Osteoblast (primary cell): Measurements from ENCODE around the gene SLK. TPM values are rescaled to one million over a fixed set of nuclear protein-coding genes. Genes with fewer than 3 reads are reported as not detected.

Source experiments
- DNase-seq: peaks from one replicate; pipeline ENCODE4 v3.0.0; 2011; ENCODE audit warnings: low spot score, mixed read lengths; ENCODE audit not compliant: insufficient read length; ENCODE audit errors: missing footprints
- H2AFZ ChIP-seq: 2 replicates; pipeline ENCODE4 v1.6.0; 2011; ENCODE audit warnings: mild to moderate bottlenecking, low read length
- H3K27ac ChIP-seq: 2 replicates; pipeline ENCODE4 v1.5.1; 2011; ENCODE audit warnings: mild to moderate bottlenecking, low read depth, low read length, moderate library complexity
- H3K27me3 ChIP-seq: 2 replicates; pipeline ENCODE4 v1.6.0; 2012; ENCODE audit warnings: mild to moderate bottlenecking, control low read depth, inconsistent platforms, low read length, moderate library complexity; ENCODE audit not compliant: insufficient read depth
- H3K36me3 ChIP-seq: 2 replicates; pipeline ENCODE4 v1.5.1; 2011; ENCODE audit warnings: mild to moderate bottlenecking, low read length, control low read depth, moderate library complexity; ENCODE audit not compliant: insufficient read depth
- H3K4me1 ChIP-seq: 2 replicates; pipeline ENCODE4 v1.5.1; 2011; ENCODE audit warnings: mild to moderate bottlenecking, low read length, control low read depth, moderate library complexity; ENCODE audit not compliant: insufficient read depth
- H3K4me2 ChIP-seq: 2 replicates; pipeline ENCODE4 v1.6.0; 2011; ENCODE audit warnings: mild to moderate bottlenecking, low read length; ENCODE audit not compliant: insufficient read depth
- H3K4me3 ChIP-seq: fragments of 200-600 bp; sonication (generic); 3 replicates; pipeline ENCODE4 v1.5.1; 2012; ENCODE audit warnings: mild to moderate bottlenecking, low read length, inconsistent platforms; ENCODE audit not compliant: insufficient read depth
- H3K79me2 ChIP-seq: 2 replicates; pipeline ENCODE4 v1.6.0; 2012; ENCODE audit warnings: mild to moderate bottlenecking, low read length, control low read depth, inconsistent platforms; ENCODE audit not compliant: insufficient read depth
- H3K9me3 ChIP-seq: 2 replicates; pipeline ENCODE4 v1.5.1; 2011; ENCODE audit warnings: low read depth, low read length, control low read depth
- H4K20me1 ChIP-seq: 2 replicates; pipeline ENCODE4 v1.6.0; 2012; ENCODE audit warnings: mild to moderate bottlenecking, low read length, control low read depth; ENCODE audit not compliant: insufficient read depth
- small RNA-seq: library from RNA; depleted of rRNA; stranded (forward); fragments of <200 nt; gene quantifications from one replicate; pipeline ENCODE3, GENCODE V24; 2012
- total RNA-seq: library from RNA; depleted of rRNA; stranded (reverse); fragments of >200 nt; gene quantifications from 2 replicates; pipeline ENCODE4 v1.2.3, GENCODE V29; 2012
- TF ChIP-seq, protein P1 (sequence below): IDR thresholded peaks from 2 replicates; pipeline ENCODE4 v1.5.1; 2011; ENCODE audit warnings: mild to moderate bottlenecking, low read depth, low read length, moderate library complexity; ENCODE audit errors: extremely low read depth

Gene SLK
- total RNA-seq, 1 donor: 48.1 TPM

DNA sequence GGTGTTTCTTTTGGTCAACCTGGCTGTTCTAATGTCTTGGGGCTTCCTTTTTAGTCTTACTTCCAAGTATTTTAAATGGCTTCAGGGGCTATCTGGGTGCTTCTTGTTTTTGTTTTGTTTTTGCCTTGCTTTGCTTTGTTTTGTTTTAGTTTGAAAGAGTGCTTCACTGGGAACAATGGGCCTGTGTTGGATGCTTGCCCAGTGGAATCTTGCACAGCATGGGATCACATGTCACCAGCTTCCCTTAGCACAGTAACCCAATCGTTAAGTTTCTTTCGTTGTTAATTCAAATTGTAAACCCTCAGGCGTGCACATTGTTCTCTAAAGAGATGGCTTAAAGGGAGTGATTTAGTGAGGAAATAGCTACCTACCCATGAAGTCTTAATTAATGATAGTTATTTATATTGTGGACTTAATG lies 109.8 kb downstream of the SLK start:
- Histone ChIP-seq H3K9me3 (no peaks in the 10 kb centered on the region), H4K20me1 (no peaks in the 10 kb centered on the region), H3K4me3 (no peak overlapping the region), H2AFZ (no peak overlapping the region), H3K4me2 (peak overlapping the region; percentile 21), H3K79me2 (no peaks in the 10 kb centered on the region), H3K27ac (no peak overlapping the region), H3K4me1 (no peaks in the 10 kb centered on the region), H3K36me3 (no peaks in the 10 kb centered on the region), H3K27me3 (peaks cover 28% of the 10 kb centered on the region)
- TF ChIP-seq, protein P1, sequence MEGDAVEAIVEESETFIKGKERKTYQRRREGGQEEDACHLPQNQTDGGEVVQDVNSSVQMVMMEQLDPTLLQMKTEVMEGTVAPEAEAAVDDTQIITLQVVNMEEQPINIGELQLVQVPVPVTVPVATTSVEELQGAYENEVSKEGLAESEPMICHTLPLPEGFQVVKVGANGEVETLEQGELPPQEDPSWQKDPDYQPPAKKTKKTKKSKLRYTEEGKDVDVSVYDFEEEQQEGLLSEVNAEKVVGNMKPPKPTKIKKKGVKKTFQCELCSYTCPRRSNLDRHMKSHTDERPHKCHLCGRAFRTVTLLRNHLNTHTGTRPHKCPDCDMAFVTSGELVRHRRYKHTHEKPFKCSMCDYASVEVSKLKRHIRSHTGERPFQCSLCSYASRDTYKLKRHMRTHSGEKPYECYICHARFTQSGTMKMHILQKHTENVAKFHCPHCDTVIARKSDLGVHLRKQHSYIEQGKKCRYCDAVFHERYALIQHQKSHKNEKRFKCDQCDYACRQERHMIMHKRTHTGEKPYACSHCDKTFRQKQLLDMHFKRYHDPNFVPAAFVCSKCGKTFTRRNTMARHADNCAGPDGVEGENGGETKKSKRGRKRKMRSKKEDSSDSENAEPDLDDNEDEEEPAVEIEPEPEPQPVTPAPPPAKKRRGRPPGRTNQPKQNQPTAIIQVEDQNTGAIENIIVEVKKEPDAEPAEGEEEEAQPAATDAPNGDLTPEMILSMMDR: no peak
- DNase-seq: no peak

DNA sequence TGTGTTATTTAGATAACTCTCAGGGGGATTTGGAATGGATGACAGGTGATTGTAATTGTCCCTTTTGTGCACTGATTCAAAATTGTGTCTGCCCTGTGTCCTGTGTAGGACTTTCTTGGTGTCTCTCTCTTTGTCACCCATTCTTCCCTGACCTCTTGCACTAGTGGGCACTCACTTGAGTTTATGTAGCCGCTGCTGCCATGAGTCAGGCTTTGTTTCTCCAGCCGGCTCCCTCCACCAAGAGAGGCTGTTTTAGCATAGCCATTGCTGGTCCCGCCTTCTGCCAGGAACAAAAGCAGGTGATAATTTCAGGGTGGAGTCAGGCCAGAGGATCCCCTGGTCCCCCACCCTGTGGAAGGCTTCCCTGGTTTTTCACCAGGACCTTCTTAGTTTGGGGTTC lies 110.3 kb downstream of the SLK start:
- H3K4me1 ChIP-seq: no peaks in the 10 kb centered on the region
- TF ChIP-seq, protein P1: no peak
- H4K20me1 ChIP-seq: no peaks in the 10 kb centered on the region
- H3K4me2 ChIP-seq: peak overlapping the region; percentile 21
- DNase-seq: no peak
- no peaks in the 10 kb centered on the region for H3K9me3 ChIP-seq
- no peaks in the 10 kb centered on the region for H3K36me3 ChIP-seq
- no peak overlapping the region for H3K27ac ChIP-seq
- no peak overlapping the region for H3K4me3 ChIP-seq
- H2AFZ ChIP-seq: no peak overlapping the region
- no peaks in the 10 kb centered on the region for H3K79me2 ChIP-seq
- peaks cover 28% of the 10 kb centered on the region for H3K27me3 ChIP-seq

DNA sequence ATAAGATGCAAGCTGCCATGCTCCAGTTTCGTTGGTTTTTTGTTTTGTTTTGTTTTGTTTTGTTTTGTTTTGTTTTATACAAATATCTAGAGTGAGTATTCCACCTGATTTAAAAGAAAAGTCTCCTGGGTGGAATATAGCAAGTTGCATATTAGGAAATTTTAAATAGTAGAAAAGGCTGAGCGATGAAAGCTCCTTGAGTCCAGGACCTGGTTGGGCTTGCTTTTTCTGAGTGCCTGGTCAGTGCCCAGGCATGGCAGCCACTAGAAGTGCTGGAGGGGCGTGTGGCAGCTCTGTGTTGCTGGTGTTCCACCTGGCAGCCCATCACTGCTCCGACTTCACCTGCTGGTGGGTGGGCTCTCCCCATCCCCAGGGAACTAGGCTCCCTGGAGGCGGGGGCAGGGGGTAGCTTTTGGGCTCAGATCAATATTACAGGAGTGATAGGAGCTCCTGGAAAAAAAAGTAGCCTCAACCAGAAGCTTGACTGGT lies 110.8 kb downstream of the SLK start:
- Histone ChIP-seq H4K20me1 (no peaks in the 10 kb centered on the region), H2AFZ (no peak overlapping the region), H3K36me3 (no peaks in the 10 kb centered on the region), H3K4me3 (no peak overlapping the region), H3K79me2 (no peaks in the 10 kb centered on the region), H3K27me3 (peaks cover 26% of the 10 kb centered on the region), H3K9me3 (no peaks in the 10 kb centered on the region), H3K4me2 (peak overlapping the region; percentile 21), H3K27ac (no peak overlapping the region), H3K4me1 (no peaks in the 10 kb centered on the region)
- TF ChIP-seq, protein P1: no peak
- no peak for DNase-seq

Small RNA genes within 50 kb of the gene (small RNA-seq; reads per million reads assigned to genes)
- not detected for gene RN7SL524P

Other genes with a start within 250 kb of the SLK start
- 27.7 and 29.0 TPM in 2 replicates for gene SH3PXD2A, start 111.6 kb upstream of the SLK start, total RNA-seq
- 20.6 and 28.9 TPM in 2 replicates for gene STN1, start 49.0 kb upstream of the SLK start, total RNA-seq
- under 0.01 TPM in 2 replicates for gene COL17A1, start 118.7 kb downstream of the SLK start, total RNA-seq
- 9.7 and 11.6 TPM in 2 replicates for gene SFR1, start 155.0 kb downstream of the SLK start, total RNA-seq